Activated CD4-positive, CD25-positive, alpha-beta regulatory T cell (primary cell): ENCODE measurements around the gene SIGMAR1.

Source experiments
- DNase-seq, 4 experiments: peaks; one replicate each; lab custom pipeline; 2025; lab: John Stamatoyannopoulos, UW

Gene SIGMAR1

GRCh38 chr9:34630402-34631154 lies 7.0 kb downstream of the SIGMAR1 start:
- no peak for DNase-seq

GRCh38 chr9:34629491-34629808 lies 8.1 kb downstream of the SIGMAR1 start:
- DNase-seq = no peak

- DNase-seq = peak in 1 of 4 experiments; percentile 14
Observed at GRCh38 chr9:34628656-34629490, 8.7 kb downstream of the SIGMAR1 start, which contains the start of gene ARID3C. TSS of gene ARID3C (minus strand) at chr9:34629066. CDS start at chr9:34628014, 1,052 bp downstream.

- no peak for DNase-seq
Observed at GRCh38 chr9:34627716-34628655, 9.6 kb downstream of the SIGMAR1 start.

GRCh38 chr9:34625186-34625486 lies 12.5 kb downstream of the SIGMAR1 start:
- no peak for DNase-seq

- no peak for DNase-seq
Observed at GRCh38 chr9:34624475-34625185, 13.0 kb downstream of the SIGMAR1 start.

- peak in 1 of 4 experiments; percentile 21 for DNase-seq
Observed at GRCh38 chr9:34623374-34624235, 14.0 kb downstream of the SIGMAR1 start.

GRCh38 chr9:34620061-34620994 lies 17.3 kb downstream of the SIGMAR1 start, which contains the start of gene DCTN3:
TSS of gene DCTN3 (minus strand) at chr9:34620495. CDS start at chr9:34620464, 31 bp downstream.
- peak; percentile 66 to 85 (median 80) for DNase-seq

- DNase-seq = no peak
Observed at GRCh38 chr9:34615132-34615531, 22.5 kb downstream of the SIGMAR1 start.

GRCh38 chr9:34612788-34613390 lies 24.7 kb downstream of the SIGMAR1 start:
- peak; percentile 33 to 46 (median 36) for DNase-seq

- peak; percentile 69 to 81 (median 74) for DNase-seq
Observed at GRCh38 chr9:34611811-34612787, 25.5 kb downstream of the SIGMAR1 start, which contains the start of gene RPP25L. TSS of gene RPP25L (minus strand) at chr9:34612097. CDS start at chr9:34611296, 801 bp downstream.

- no peak for DNase-seq
Observed at GRCh38 chr9:34611251-34611810, 26.3 kb downstream of the SIGMAR1 start.

- no peak for DNase-seq
Observed at GRCh38 chr9:34610434-34611206, 27.0 kb downstream of the SIGMAR1 start.

- DNase-seq = no peak
Observed at GRCh38 chr9:34607331-34607730, 30.3 kb downstream of the SIGMAR1 start.

- DNase-seq = no peak
Observed at GRCh38 chr9:34606905-34607304, 30.7 kb downstream of the SIGMAR1 start.

- no peak for DNase-seq
Observed at GRCh38 chr9:34606190-34606589, 31.4 kb downstream of the SIGMAR1 start.
